HEK293T (cell line): ENCODE results near the gene TMEFF2.

Experiments used
- BHLHE40 ChIP-seq: fragments of 450-650 bp; IDR thresholded peaks from 2 replicates; pipeline ENCODE4 v1.6.1; 2016; ENCODE audit warnings: mild to moderate bottlenecking, moderate library complexity, borderline replicate concordance
- ELF4 ChIP-seq: fragments of 450-650 bp; IDR thresholded peaks from 2 replicates; pipeline ENCODE4 v1.6.1; 2017; ENCODE audit warnings: antibody characterized with exemption
- FOXK2 ChIP-seq: fragments of 450-650 bp; IDR thresholded peaks from 2 replicates; pipeline ENCODE4 v1.6.1; 2016; ENCODE audit warnings: mild to moderate bottlenecking
- FOXM1 ChIP-seq: fragments of 450-650 bp; IDR thresholded peaks from 2 replicates; pipeline ENCODE4 v1.6.1; 2017; ENCODE audit warnings: mild to moderate bottlenecking, borderline replicate concordance
- HDGF ChIP-seq: fragments of 450-650 bp; IDR thresholded peaks from 2 replicates; pipeline ENCODE4 v1.6.1; 2017; ENCODE audit warnings: antibody characterized with exemption, borderline replicate concordance
- SP1 ChIP-seq: fragments of 450-650 bp; IDR thresholded peaks from 2 replicates; pipeline ENCODE4 v1.6.1; 2017
- SUZ12 ChIP-seq: fragments of 450-650 bp; IDR thresholded peaks from 2 replicates; pipeline ENCODE4 v1.6.1; 2016; ENCODE audit warnings: mild to moderate bottlenecking
- TARDBP ChIP-seq: fragments of 450-650 bp; IDR thresholded peaks from 2 replicates; pipeline ENCODE4 v1.6.1; 2016
- ZNF384 ChIP-seq: fragments of 450-650 bp; IDR thresholded peaks from 2 replicates; pipeline ENCODE4 v1.6.1; 2016

DNA sequence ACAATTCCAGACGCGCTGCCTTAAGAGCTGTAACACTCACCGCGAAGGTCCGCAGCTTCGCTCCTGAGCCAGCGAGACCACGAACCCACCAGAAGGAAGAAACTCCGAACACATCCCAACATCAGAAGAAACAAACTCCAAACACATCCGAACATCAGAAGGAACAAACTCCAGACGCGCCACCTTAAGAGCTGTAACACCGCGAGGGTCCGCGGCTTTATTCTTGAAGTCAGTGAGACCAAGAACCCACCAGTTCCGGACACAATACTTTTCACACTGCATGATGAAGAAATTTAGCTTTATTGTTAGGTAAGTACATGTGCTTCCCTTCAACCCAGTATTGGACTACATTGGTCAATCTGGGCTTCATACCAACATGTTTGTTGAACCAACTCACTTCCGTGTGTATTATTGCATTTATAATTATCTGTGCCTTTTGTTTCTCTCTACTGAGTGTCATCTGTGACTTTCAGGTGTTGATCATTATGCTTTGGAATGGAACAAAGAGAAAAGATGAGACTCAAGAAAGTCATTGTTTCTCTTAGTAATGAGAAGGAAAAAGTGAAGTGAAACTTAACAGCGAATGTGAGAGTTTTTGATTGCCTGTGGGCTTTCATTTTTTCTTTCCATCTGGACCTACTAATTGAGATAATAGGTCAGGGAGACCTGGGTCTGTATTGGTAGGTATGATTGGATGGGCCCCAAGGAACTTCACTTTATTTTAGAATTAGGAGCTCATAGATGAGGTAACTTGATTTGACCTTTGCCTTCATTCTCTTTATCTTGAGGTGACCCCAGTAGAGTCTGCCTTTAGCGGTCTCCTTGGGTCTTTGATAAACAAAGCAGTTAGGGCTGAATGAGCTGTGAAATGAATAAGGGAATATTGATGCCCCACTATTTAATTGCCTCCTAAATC is 271.7 kb downstream of the TMEFF2 start:
- TF ChIP-seq FOXK2 (no peak), TARDBP (no peak), SP1 (no peak), BHLHE40 (no peak), SUZ12 (no peak), ELF4 (no peak), FOXM1 (no peak), HDGF (no peak), ZNF384 (no peak)
